Kidney (tissue), 14 donors: ENCODE data around the gene REST. TPM values are rescaled to one million over a fixed set of nuclear protein-coding genes. Genes with fewer than 3 reads are reported as not detected.
"Not testable (repeated sequence)": the region's sequence is repeated elsewhere in the genome, so short reads cannot be mapped to it uniquely, and the experiment has no call there.

Experiments
- DNase-seq, 5 donors: peaks; one replicate each; pipeline ENCODE4 v3.0.0-alpha.2; 2013 to 2020
- FAIRE-seq: peaks from 2 replicates; lab custom pipeline; 2012; peaks lifted over from hg19 to GRCh38; lab: Jason Lieb, UNC
- H3K27ac ChIP-seq, 2 donors: one replicate each; pipeline ENCODE4 v1.7.0; 2013; ENCODE audit warnings: low read depth in 2 of 2, low read length in 2 of 2, inconsistent platforms in 1 of 2
- H3K27me3 ChIP-seq: one replicate; pipeline ENCODE4 v1.7.1; 2013; ENCODE audit warnings: low read length, inconsistent platforms; ENCODE audit not compliant: control insufficient read depth, insufficient read depth
- H3K36me3 ChIP-seq, 3 donors: one replicate each; pipeline versions ENCODE4 v1.7.0 to v1.7.1; 2013; ENCODE audit warnings: low read length in 3 of 3, control low read depth in 1 of 3, inconsistent platforms in 1 of 3; ENCODE audit not compliant: insufficient read depth in 3 of 3, control insufficient read depth in 2 of 3
- H3K4me1 ChIP-seq, 3 donors: one replicate each; pipeline versions ENCODE4 v1.7.0 to v1.7.1; 2013; ENCODE audit warnings: low read length in 3 of 3, inconsistent platforms in 1 of 3, low read depth in 1 of 3; ENCODE audit not compliant: control insufficient read depth in 2 of 3, insufficient read depth in 2 of 3
- H3K4me3 ChIP-seq, 3 donors: one replicate each; pipeline versions ENCODE4 v1.7.0 to v1.8.1; 2013; ENCODE audit warnings: low read length in 3 of 3, control low read depth in 1 of 3, inconsistent platforms in 1 of 3
- H3K9ac ChIP-seq, 3 donors: one replicate each; pipeline versions ENCODE4 v1.7.0 to v1.7.1; 2013; ENCODE audit warnings: low read length in 3 of 3, control low read depth in 1 of 3, inconsistent platforms in 1 of 3
- H3K9me3 ChIP-seq, 3 donors: one replicate each; pipeline versions ENCODE4 v1.7.0 to v1.7.1; 2013; ENCODE audit warnings: low read length in 3 of 3, control low read depth in 1 of 3, inconsistent platforms in 1 of 3; ENCODE audit not compliant: control insufficient read depth in 2 of 3, insufficient read depth in 1 of 3
- CTCF ChIP-seq: IDR thresholded peaks from 3 replicates; pipeline ENCODE4 v1.5.1; 2012; ENCODE audit warnings: mild to moderate bottlenecking, moderate library complexity, borderline replicate concordance; ENCODE audit not compliant: insufficient read depth; ENCODE audit errors: extremely low read depth
- intact Hi-C: fragments of 100-400 bp; cut with DNase I; formaldehyde crosslinking; loops from one replicate; pipeline ENCODE4 v1.11.1; 2022
- polyA plus RNA-seq: library from polyadenylated mRNA; stranded (reverse); fragments of 350-450 nt; fragmentation: Illumina TruSeq; extraction: RNeasy Lipid Tissue Mini Kit (QIAGEN cat#74804); gene quantifications from one replicate; pipeline ENCODE4 v1.2.3, GENCODE V29; 2014; ENCODE audit warnings: low read depth, low replicate concordance; ENCODE audit not compliant: insufficient read depth
- total RNA-seq: library from RNA; stranded (reverse); fragmentation: NEBNext Ultra II Directional; extraction: Animal tissue kit (Norgen Biotek cat#: 25700); gene quantifications from one replicate; pipeline ENCODE4 v1.2.1, GENCODE V29; 2021
- donor health status: control.
- donor health status: control.
- donor health status: control.
- donor health status: control.
- donor health status: control.
- donor health status: DM: yes; HTN: yes; CAD: no.
- donor health status: Normal renal cell carcinoma (clear cell type).

The REST gene
- total and polyA plus RNA-seq, 2 donors from 2014 or later, result 5.9 to 54.7 TPM

- H3K4me3 ChIP-seq, result peak overlapping the region; percentile 69 to 94 (median 89)
- peaks cover 0 to 7% (median 3%) of the 10 kb centered on the region in 3 donors for H3K36me3 ChIP-seq
- peak overlapping the region in 2 of 3 donors; percentile 53 to 83 for H3K9ac ChIP-seq
- H3K27me3 ChIP-seq, result no peaks in the 10 kb centered on the region
- TF ChIP-seq CTCF, result no peak
- intact Hi-C loops, result no loop called here
- FAIRE-seq, result no peak
- DNase-seq, result peak in 1 of 5 donors; percentile 31
- no peaks in the 10 kb centered on the region for H3K9me3 ChIP-seq
- H3K27ac ChIP-seq, result no peak overlapping the region
- H3K4me1 ChIP-seq, result peaks cover 0 to 2% (median 0%) of the 10 kb centered on the region in 3 donors
These were observed 2.7 kb downstream of the REST start for GRCh38 chr4:56910172-56910967.

GRCh38 chr4:56914336-56914735, 6.6 kb downstream of the REST start:
- no peak overlapping the region for H3K9ac ChIP-seq
- DNase-seq (no peak), FAIRE-seq (no peak)
- H3K36me3 ChIP-seq, result peaks cover 0 to 8% (median 3%) of the 10 kb centered on the region in 3 donors
- no peak overlapping the region for H3K4me3 ChIP-seq
- peaks cover 0 to 4% (median 0%) of the 10 kb centered on the region in 3 donors for H3K4me1 ChIP-seq
- intact Hi-C loops, result no loop called here
- no peak overlapping the region for H3K27ac ChIP-seq
- no peaks in the 10 kb centered on the region for H3K9me3 ChIP-seq
- no peak for TF ChIP-seq CTCF
- H3K27me3 ChIP-seq, result no peaks in the 10 kb centered on the region

- H3K9me3 ChIP-seq, H3K4me3 ChIP-seq, H3K4me1 ChIP-seq, H3K27me3 ChIP-seq, FAIRE-seq, H3K9ac ChIP-seq, DNase-seq, H3K27ac ChIP-seq, intact Hi-C loops: not testable (repeated sequence)
- H3K36me3 ChIP-seq, result peaks cover under 1 to 14% (median 3%) of the 10 kb centered on the region in 3 donors
These were observed 7.3 kb downstream of the REST start for GRCh38 chr4:56914977-56915376.

- H3K9me3 ChIP-seq, result no peaks in the 10 kb centered on the region
- no peaks in the 10 kb centered on the region for H3K27me3 ChIP-seq
- no peak overlapping the region for H3K27ac ChIP-seq
- no peaks in the 10 kb centered on the region for H3K4me1 ChIP-seq
- no peak for FAIRE-seq
- no peak for DNase-seq
- no peak for TF ChIP-seq CTCF
- intact Hi-C loops, result no loop called here
- H3K36me3 ChIP-seq, result peaks cover 9 to 23% (median 14%) of the 10 kb centered on the region in 3 donors
- H3K4me3 ChIP-seq, result no peak overlapping the region
- H3K9ac ChIP-seq, result no peak overlapping the region
These were observed 19.5 kb downstream of the REST start for GRCh38 chr4:56927196-56927595.
